NCI-H2196 (cell line): ENCODE results near the gene PPP4R3A.
"Not testable (repeated sequence)": the region's sequence is repeated elsewhere in the genome, so short reads cannot be mapped to it uniquely, and the experiment has no call there.

Experiments used
- DNase-seq: peaks from one replicate; lab custom pipeline; 2025; ENCODE audit not compliant: unreplicated experiment; lab: John Stamatoyannopoulos, UW

PPP4R3A gene

DNA sequence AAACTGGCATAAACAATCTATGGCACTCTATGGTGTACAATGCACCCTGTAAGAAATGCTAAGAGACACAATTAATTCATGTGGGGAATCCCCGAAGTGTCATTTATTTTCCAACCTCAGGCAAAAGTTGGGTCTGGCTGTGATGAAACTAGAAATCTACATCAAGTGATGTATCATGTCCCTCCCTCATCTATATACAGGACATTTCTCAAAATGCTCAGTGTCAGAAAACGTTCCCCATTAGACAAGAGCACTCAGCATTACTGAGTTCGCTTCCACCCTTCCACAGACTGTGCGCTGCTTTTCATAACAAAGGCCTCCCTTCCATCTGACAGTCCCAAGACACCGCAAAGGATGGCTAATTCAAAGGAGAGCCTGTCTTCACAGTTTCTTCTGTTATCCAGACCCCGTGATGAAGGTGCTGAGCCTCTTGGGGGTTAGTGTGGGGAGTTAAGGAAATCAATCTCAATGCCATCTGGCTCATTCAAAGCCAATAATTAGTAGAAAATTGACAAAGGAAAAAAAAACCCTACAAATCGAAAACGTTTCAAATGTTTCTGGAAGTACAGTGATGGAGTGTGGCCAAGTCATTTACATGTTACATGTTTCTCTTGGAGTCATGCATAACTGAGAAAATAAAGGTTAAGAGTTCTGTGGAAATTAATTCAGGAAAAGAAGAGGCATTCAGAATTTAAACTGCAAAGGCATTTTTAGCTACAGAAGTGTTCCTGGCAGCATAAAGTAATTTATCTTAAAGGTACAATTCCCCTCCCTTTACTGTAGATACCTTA, 100.0 kb downstream of the PPP4R3A start:
- DNase-seq = no peak

DNA sequence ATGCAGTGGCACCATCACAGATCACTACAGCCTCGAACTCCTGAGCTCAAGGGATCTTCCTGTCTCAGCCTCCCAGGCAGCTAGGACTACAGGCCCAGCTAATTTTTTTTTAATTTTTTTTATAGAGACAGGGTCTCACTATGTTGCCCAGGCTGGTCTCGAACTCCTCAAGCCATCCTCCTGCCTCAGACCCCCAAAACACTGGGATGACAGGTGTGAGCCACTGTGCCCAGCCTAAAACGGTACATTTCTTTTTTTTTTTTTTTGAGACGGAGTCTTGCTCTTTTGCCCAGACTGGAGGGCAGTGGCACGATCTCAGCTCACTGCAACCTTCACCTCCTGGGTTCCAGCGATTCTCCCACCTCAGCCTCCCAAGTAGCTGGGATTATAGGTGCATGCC, 100.9 kb downstream of the PPP4R3A start:
- DNase-seq = not testable (repeated sequence)
